GM19372 (cell line): ENCODE measurements around the gene MSLN.
"Not testable (repeated sequence)": the region's sequence is repeated elsewhere in the genome, so short reads cannot be mapped to it uniquely, and the experiment has no call there.

Source experiments
- ATAC-seq: cut with Tn5 transposase; IDR thresholded peaks from one replicate; pipeline ENCODE4 v1.9.1; 2021; ENCODE audit warnings: mild to moderate bottlenecking, low read depth, moderate library complexity; ENCODE audit not compliant: unreplicated experiment

Gene MSLN

GRCh38 chr16:770411-770810 lies 9.9 kb downstream of the MSLN start:
- ATAC-seq: no peak

- no peak for ATAC-seq
These were observed 12.4 kb downstream of the MSLN start for GRCh38 chr16:772959-773358.

DNA sequence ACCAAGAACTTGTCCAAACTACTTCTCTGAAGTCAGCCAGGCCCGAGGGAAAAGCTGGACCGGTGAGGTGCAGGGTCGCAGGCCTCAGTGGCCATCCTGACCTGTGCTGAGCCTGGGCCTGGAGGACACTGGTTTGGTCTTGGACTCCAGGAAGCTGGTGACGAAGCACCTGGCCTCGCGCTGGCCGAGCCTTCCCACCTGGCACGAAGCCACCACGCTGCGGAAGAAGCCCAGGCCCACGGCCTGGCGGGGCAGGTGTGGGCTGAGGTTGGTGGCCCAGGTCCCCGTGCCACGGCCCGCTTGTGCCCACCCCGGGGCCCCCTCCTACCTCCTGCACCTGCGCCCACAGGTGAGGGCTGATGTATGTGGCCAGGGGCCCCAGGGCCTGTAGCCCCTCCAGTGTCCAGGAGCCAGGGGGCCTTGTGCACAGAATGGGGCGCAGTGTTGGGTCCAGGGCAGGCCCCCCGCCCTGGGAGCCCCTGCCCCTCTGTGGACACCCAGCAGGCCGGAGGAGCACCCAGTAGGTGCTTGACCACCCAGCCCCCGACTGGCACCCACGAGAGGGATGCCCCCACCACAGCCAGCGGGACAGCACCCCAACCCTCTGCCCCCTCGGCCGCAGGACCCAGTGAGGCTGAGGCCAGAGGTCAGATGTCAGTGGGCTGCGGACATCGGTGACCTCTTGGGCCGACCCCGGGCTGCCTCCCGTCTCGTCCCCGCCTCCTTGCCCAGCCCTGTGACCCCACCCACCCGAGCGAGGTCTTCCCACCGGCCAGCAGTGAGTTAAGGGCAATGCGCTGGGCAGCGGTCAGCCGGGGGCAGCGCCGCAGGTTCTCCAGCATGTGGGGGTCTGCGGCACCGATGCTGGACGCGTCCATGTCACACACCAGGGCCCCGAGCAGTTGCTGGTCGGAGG lies 13.8 kb downstream of the MSLN start:
- ATAC-seq: no peak

- ATAC-seq: no peak
These were observed 14.8 kb downstream of the MSLN start for GRCh38 chr16:775236-775796.

- not testable (repeated sequence) for ATAC-seq
These were observed 15.8 kb downstream of the MSLN start for GRCh38 chr16:776298-776697.

DNA sequence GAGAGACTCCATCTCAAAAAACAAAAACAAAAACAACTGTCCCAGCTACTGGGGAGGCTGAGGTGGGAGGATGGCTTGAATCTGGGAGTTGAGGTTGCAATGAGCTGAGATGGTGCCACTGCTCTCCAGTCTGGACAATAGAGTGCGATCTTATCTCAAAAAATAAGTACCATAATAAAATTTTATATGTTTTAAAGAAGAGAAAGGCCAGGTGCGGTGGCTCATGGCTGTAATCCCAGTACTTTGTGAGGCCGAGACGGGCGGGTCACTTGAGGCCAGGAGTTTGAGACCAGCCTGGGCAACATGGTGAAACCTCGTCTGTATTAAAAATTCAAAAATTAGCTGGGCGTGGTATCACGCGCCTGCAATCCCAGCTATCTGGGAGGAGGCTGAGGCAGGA lies 16.3 kb downstream of the MSLN start:
- no peak for ATAC-seq

DNA sequence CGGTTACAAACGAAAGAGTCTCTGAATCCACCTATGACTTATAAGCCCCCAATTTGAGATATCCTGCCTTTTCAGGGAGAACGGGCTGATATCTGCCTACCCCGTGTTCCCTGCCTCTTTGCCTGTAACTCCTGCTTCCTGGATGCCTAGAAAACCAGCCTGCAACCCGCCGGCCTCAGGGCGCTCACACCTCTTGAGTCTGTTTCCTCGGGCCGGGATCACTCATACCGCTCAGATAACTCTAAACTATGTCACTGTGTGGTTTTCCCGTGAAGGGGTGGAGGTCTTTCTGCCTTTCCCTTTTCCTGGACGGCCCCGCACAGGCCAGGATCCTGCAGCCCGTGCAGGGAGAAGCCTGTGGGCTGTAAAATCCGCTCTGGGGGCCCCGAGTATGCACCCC lies 17.3 kb downstream of the MSLN start:
- no peak for ATAC-seq

DNA sequence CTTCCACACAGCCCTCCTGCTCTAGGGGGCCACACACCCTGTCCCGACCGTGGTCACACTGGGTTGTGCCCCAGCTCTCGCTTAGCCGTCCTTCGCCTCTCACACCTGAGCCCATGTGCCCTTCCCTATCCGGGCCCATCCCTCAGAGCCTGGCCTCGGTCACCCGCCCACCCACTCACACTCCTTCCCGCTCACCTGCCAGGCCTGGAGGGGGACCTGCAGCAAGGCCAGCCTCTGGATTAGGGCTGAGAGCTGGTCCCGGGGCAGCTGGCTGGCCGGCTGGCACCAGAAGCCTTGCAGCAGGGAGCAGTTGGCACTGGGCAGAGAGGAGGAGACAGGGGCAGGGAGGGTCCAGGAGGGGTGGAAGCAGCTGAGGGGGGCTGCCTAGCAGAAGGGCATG lies 17.9 kb downstream of the MSLN start:
- ATAC-seq: no peak

DNA sequence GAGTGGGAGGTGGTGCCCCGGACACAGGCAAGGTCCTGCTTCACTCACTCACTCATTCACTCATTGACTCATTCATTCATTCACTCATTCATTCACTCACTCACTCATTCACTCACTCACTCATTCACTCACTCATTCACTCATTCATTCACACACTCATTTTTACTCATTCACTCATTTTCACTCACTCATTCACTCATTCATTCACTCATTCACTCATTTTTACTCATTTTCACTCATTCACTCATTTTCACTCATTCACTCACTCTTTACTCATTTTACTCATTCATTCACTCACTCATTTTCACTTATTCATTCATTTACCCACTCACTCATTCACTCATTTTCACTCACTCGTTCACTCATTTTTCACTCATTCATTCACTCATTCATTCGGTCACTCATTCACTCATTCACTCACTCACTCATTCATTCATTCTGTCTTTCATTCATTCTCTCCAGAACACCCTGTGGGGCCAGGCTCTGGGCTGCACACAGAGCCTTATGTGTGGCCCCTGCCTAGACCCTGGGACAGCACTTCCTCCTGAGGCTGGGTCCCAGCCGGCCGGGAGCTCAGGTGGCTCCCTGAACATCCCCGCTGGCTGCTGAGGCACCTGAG lies 18.5 kb downstream of the MSLN start:
- ATAC-seq: no peak

GRCh38 chr16:779561-779960 lies 19.0 kb downstream of the MSLN start:
- ATAC-seq: no peak

- no peak for ATAC-seq
These were observed 19.8 kb downstream of the MSLN start for GRCh38 chr16:780296-780695.

GRCh38 chr16:781346-782010 lies 20.9 kb downstream of the MSLN start:
- no peak for ATAC-seq

- no peak for ATAC-seq
These were observed 21.7 kb downstream of the MSLN start for GRCh38 chr16:782258-782657.

DNA sequence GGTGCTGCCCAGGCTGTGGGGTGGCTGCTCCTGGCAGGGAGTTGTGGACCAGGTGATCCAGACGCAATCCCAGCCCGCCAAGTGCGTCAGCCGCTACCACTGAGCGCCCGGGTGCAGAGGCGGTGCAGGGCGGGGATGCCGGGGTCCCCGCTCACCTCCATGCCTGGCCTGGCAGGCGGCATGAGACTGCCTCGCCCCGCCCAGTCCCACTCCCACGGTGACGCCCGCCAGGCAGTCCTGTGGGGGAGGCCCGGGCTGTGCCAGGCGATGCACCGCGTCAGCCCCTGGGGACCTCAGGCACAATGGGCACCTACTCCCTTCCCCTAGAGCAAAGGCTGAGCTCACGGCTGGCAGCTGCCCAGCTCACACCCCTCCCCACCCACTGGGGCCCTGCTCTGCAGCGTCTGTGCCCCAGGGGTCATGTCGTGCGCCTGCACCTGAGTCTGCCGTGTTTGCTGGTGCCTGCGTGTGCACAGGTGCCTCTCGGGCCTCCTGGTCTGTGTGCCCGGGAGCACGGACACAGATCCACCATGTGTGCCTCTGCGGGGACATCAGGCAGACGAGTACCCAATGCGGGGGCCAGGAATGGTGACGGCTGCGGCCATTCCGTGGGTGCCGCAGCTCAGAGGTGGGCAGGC lies 22.4 kb downstream of the MSLN start:
- no peak for ATAC-seq

GRCh38 chr16:783404-784161 lies 23.0 kb downstream of the MSLN start:
- ATAC-seq: no peak

DNA sequence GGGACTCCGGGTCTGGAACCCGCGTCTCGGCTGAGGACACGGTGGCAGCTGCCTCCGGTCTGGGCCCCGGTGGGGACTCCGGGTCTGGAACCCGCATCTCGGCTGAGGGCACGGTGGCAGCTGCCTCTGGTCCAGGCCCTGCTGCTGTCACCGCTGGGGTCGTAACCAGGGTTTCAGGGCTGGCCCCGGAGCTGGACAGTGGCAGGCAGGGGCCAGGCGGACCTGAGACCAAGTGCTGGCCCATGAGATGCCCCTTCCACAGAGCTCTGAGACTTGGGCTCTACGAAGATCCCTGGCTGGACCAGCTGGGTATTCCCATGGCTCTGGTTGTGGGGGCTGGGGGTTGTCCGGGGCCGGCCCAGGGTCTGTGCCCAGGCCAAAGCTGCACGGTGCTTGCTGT lies 23.9 kb downstream of the MSLN start:
- no peak for ATAC-seq

- no peak for ATAC-seq
These were observed 25.3 kb downstream of the MSLN start for GRCh38 chr16:785563-786535.

DNA sequence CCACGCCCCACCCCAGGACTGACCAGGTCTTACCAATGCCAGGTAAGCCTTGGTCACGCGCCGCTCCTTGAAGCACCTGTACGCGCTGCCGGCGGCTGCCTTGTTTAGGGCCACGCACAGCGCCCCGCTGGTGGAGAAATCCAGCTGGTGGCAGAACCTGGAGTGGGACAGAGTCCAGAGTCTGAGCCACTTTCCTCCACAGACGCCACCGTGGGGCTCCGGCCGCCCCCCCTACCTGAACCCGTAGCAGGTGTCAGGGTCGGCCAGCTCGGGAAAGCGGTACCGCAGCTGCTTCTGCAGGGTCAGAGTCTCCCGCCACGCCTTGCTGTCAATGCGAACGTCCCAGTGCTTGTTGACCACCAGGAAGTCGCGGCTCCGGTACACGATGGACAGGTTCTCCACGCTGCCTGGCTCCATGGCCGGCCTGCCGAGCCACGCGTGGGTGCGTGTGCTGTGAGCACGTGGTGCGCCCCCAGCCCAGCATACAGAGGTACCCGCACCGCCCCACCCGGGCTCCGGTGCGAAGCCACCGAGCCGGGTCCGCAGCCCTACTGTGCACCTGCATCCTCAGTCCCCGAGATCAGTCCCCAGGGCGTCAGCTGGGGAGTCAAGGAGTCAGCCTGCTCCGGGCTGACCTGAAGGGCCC lies 26.9 kb downstream of the MSLN start:
- ATAC-seq: no peak
